ENCODE measurements around the gene ST8SIA3. TPM values are rescaled to one million over a fixed set of nuclear protein-coding genes. Genes with fewer than 3 reads are reported as not detected.

ST8SIA3 gene
- total and polyA plus RNA-seq, 9 donors: not detected

GRCh38 chr18:57331718-57332117 is 20.6 kb upstream of the ST8SIA3 start:
- H3K4me3 ChIP-seq: no peak overlapping the region
- H3K4me1 ChIP-seq (ENCODE audit: insufficient read depth): no peaks in the 10 kb centered on the region
- no peaks in the 10 kb centered on the region for H3K36me3 ChIP-seq
- H3K27ac ChIP-seq: no peak overlapping the region
- intact Hi-C loops (cut with DNase I): no loop called here
- H3K9me3 ChIP-seq: no peaks in the 10 kb centered on the region
- TF ChIP-seq EP300 (IDR thresholded peaks at IDR 0.05) (no peak), POLR2A (IDR thresholded peaks at IDR 0.05) (no peak), CTCF (IDR thresholded peaks at IDR 0.05) (no peak)
- no peaks in the 10 kb centered on the region for H3K27me3 ChIP-seq
- WGBS, 3 donors: 85 to 94% (median 88%) methylated on average over 2 of the region's 2 CpGs
- no peak for DNase-seq

GRCh38 chr18:57333940-57334339 is 18.4 kb upstream of the ST8SIA3 start:
- no peaks in the 10 kb centered on the region for H3K4me1 ChIP-seq (ENCODE audit: insufficient read depth)
- no peak overlapping the region for H3K4me3 ChIP-seq
- no peaks in the 10 kb centered on the region for H3K27me3 ChIP-seq
- H3K9me3 ChIP-seq: no peaks in the 10 kb centered on the region
- H3K36me3 ChIP-seq: no peaks in the 10 kb centered on the region
- intact Hi-C loops (cut with DNase I): no loop called here
- no peak overlapping the region for H3K27ac ChIP-seq
- WGBS, 3 donors: 40 to 49% (median 48%) methylated on average over 5 of the region's 5 CpGs
- TF ChIP-seq POLR2A (IDR thresholded peaks at IDR 0.05) (no peak), EP300 (IDR thresholded peaks at IDR 0.05) (no peak), CTCF (IDR thresholded peaks at IDR 0.05) (no peak)
- no peak for DNase-seq

GRCh38 chr18:57334383-57334782 is 18.0 kb upstream of the ST8SIA3 start:
- DNase-seq: no peak
- TF ChIP-seq POLR2A (IDR thresholded peaks at IDR 0.05): no peak
- no peak overlapping the region for H3K27ac ChIP-seq
- 59 to 67% (median 62%) methylated on average over 6 of the region's 6 CpGs for WGBS, 3 donors
- H3K4me3 ChIP-seq: no peak overlapping the region
- H3K9me3 ChIP-seq: no peaks in the 10 kb centered on the region
- no peaks in the 10 kb centered on the region for H3K36me3 ChIP-seq
- intact Hi-C loops (cut with DNase I): no loop called here
- H3K27me3 ChIP-seq: no peaks in the 10 kb centered on the region
- H3K4me1 ChIP-seq (ENCODE audit: insufficient read depth): no peaks in the 10 kb centered on the region

- 65 to 72% (median 65%) methylated on average over 2 of the region's 2 CpGs for WGBS, 3 donors
- H3K4me1 ChIP-seq (ENCODE audit: insufficient read depth): no peaks in the 10 kb centered on the region
- intact Hi-C loops (cut with DNase I): no loop called here
- DNase-seq: no peak
- H3K36me3 ChIP-seq: no peaks in the 10 kb centered on the region
- no peaks in the 10 kb centered on the region for H3K9me3 ChIP-seq
- no peak overlapping the region for H3K4me3 ChIP-seq
- H3K27ac ChIP-seq: no peak overlapping the region
- TF ChIP-seq POLR2A (IDR thresholded peaks at IDR 0.05) (no peak), EP300 (IDR thresholded peaks at IDR 0.05) (no peak), CTCF (IDR thresholded peaks at IDR 0.05) (no peak)
- no peaks in the 10 kb centered on the region for H3K27me3 ChIP-seq
Measured at GRCh38 chr18:57336343-57336742, 16.0 kb upstream of the ST8SIA3 start.

GRCh38 chr18:57337890-57338289 is 14.5 kb upstream of the ST8SIA3 start:
- no peak for DNase-seq
- H3K36me3 ChIP-seq: no peaks in the 10 kb centered on the region
- no peaks in the 10 kb centered on the region for H3K27me3 ChIP-seq
- no peak overlapping the region for H3K4me3 ChIP-seq
- no peak overlapping the region for H3K27ac ChIP-seq
- H3K4me1 ChIP-seq (ENCODE audit: insufficient read depth): no peaks in the 10 kb centered on the region
- H3K9me3 ChIP-seq: no peaks in the 10 kb centered on the region
- no peak for TF ChIP-seq POLR2A (IDR thresholded peaks at IDR 0.05)
- no peak for TF ChIP-seq CTCF (IDR thresholded peaks at IDR 0.05)
- TF ChIP-seq EP300 (IDR thresholded peaks at IDR 0.05): no peak
- intact Hi-C loops (cut with DNase I): no loop called here
- WGBS, 3 donors: 78 to 88% (median 83%) methylated on average over 4 of the region's 4 CpGs
